ENCODE data around the gene MFF. TPM values are rescaled to one million over a fixed set of nuclear protein-coding genes. Genes with fewer than 3 reads are reported as not detected.

Gene MFF
- total and polyA plus RNA-seq, 2 of the 4 experiments (the other 2 are of a cell fraction) = 70.1 to 86.4 TPM

GRCh38 chr2:227344231-227344630 is 19.2 kb downstream of the MFF start:
- intact Hi-C loops (cut with micrococcal nuclease) (no loop called here), in situ Hi-C loops (cut with MboI; ENCODE audit: low sequenced_read_pairs) (no loop called here), dilution Hi-C loops (cut with HindIII; ENCODE audit: low sequenced_read_pairs, unreplicated experiment) (no loop called here)
- Histone ChIP-seq H3K27me3 (ENCODE audit: control insufficient read depth, insufficient read depth, low read length) (no peaks in the 10 kb centered on the region), H3K18ac (ENCODE audit: low read depth, low read length) (no peak overlapping the region), H3K36me3 (ENCODE audit: control insufficient read depth, insufficient read depth, low read length) (peaks cover 14% of the 10 kb centered on the region), H2BK120ac (ENCODE audit: low read depth, low read length) (no peak overlapping the region), H3K4ac (ENCODE audit: low read depth, low read length) (no peak overlapping the region), H2BK5ac (ENCODE audit: low read depth, low read length, poor library complexity, severe bottlenecking) (no peak overlapping the region), H4K8ac (ENCODE audit: low read depth in 2 of 2, low read length in 2 of 2) (no peak overlapping the region), H3K4me3 (ENCODE audit: insufficient read depth, low read depth, low read length) (no peak overlapping the region), H3K23ac (ENCODE audit: low read depth, low read length) (no peak overlapping the region), H2AFZ (replicated peaks; ENCODE audit: low read length, poor library complexity) (no peak overlapping the region), H2BK15ac (ENCODE audit: low read depth, low read length) (no peak overlapping the region), H2BK20ac (ENCODE audit: low read depth, low read length) (no peak overlapping the region), H3K9me1 (ENCODE audit: insufficient read depth, low read length) (peaks cover 3% of the 10 kb centered on the region), H4K20me1 (ENCODE audit: insufficient read depth, low read length) (no peaks in the 10 kb centered on the region), H4K5ac (ENCODE audit: low read depth, low read length) (no peak overlapping the region), H3K79me1 (ENCODE audit: low read depth in 1 of 2, low read length in 2 of 2) (peaks cover 5 to 9% of the 10 kb centered on the region in 2 experiments; a peak in 3 of 4 replicates), H4K91ac (ENCODE audit: insufficient read depth, low read depth, low read length) (no peak overlapping the region), H3K27ac (ENCODE audit: insufficient read depth, low read length) (no peak overlapping the region), H3K9ac (ENCODE audit: low read depth, low read length) (no peak overlapping the region), H3K4me1 (ENCODE audit: control insufficient read depth, insufficient read depth, low read length) (peaks cover 6% of the 10 kb centered on the region), H3K56ac (ENCODE audit: extremely low read depth, insufficient read depth, low read length) (no peak overlapping the region), H3K14ac (replicated peaks; ENCODE audit: low read depth, low read length) (no peak overlapping the region), H2AK5ac (ENCODE audit: low read depth, low read length) (no peak overlapping the region), H3K4me2 (ENCODE audit: low read depth, low read length) (no peak overlapping the region), H2AK9ac (replicated peaks; ENCODE audit: low read depth, low read length, poor library complexity) (no peak overlapping the region), H3K9me3 (ENCODE audit: control insufficient read depth, insufficient read depth, low read length) (no peaks in the 10 kb centered on the region)
- ATAC-seq (ENCODE audit: low read depth) (no peak), DNase-seq (no peak)
- POLR2A ChIA-PET (ENCODE audit: unreplicated experiment) = no interaction called here
- TF ChIP-seq NFE2L2 (IDR thresholded peaks at IDR 0.05; ENCODE audit: low read depth, low read length) = no peak
- TF ChIP-seq POLR2A (IDR thresholded peaks at IDR 0.05; ENCODE audit: low read depth, low read length) = no peak
- no peak for TF ChIP-seq SMC3 (IDR thresholded peaks at IDR 0.05; ENCODE audit: low read depth, low read length)
- no peak for TF ChIP-seq CHD1 (IDR thresholded peaks at IDR 0.05; ENCODE audit: low read depth, low read length)
- no peak for TF ChIP-seq MXI1 (IDR thresholded peaks at IDR 0.05; ENCODE audit: borderline replicate concordance, low read depth, low read length)
- TF ChIP-seq MAZ (IDR thresholded peaks at IDR 0.05; ENCODE audit: borderline replicate concordance, low read depth, low read length) = no peak
- TF ChIP-seq FOS (IDR thresholded peaks at IDR 0.05; ENCODE audit: low read depth, low read length) = no peak
- no peak for TF ChIP-seq RAD21 (IDR thresholded peaks at IDR 0.05; ENCODE audit: low read length)
- TF ChIP-seq BHLHE40 (IDR thresholded peaks at IDR 0.05; ENCODE audit: low read depth, low read length) = no peak
- TF ChIP-seq ELK1 (IDR thresholded peaks at IDR 0.05; ENCODE audit: borderline replicate concordance, low read depth, low read length) = no peak
- no peak for TF ChIP-seq MAFK (IDR thresholded peaks at IDR 0.05; ENCODE audit: low read depth, low read length)
- no peak for TF ChIP-seq CEBPB (IDR thresholded peaks at IDR 0.05; ENCODE audit: low read depth, low read length)
- TF ChIP-seq RFX5 (IDR thresholded peaks at IDR 0.05; ENCODE audit: low read depth, low read length) = no peak
- no peak for TF ChIP-seq USF2 (IDR thresholded peaks at IDR 0.05; ENCODE audit: low read depth, low read length)
- TF ChIP-seq RCOR1 (IDR thresholded peaks at IDR 0.05; ENCODE audit: insufficient replicate concordance, low read length) = no peak
- TF ChIP-seq CTCF (conservative IDR thresholded peaks at IDR 0.05; ENCODE audit: low read depth, low read length) = no peak
- BruUV-seq (replicated peaks) = no TSS peak
- CTCF ChIA-PET = no interaction called here
- WGBS, 2 experiments (ENCODE audit: extremely low coverage in 2 of 2, insufficient read length in 1 of 2) = no CpG with 5 or more reads among the region's 2 CpGs
